Neural cell (in vitro differentiated cells): ENCODE measurements around the gene HPD.

ENCODE experiments used
- CTCF ChIP-seq: fragments of 450-650 bp; IDR thresholded peaks from 2 replicates; pipeline ENCODE4 v1.5.1; 2014; ENCODE audit warnings: antibody characterized with exemption, mild to moderate bottlenecking, moderate library complexity; ENCODE audit not compliant: poor library complexity, severe bottlenecking
- EP300 ChIP-seq: fragments of 450-650 bp; conservative IDR thresholded peaks from 2 replicates; pipeline ENCODE4 v1.6.1; 2014; ENCODE audit warnings: antibody characterized with exemption, mild to moderate bottlenecking, moderate library complexity; ENCODE audit not compliant: poor library complexity, severe bottlenecking
- EZH2 ChIP-seq: fragments of 200-600, 300-800 bp; shearing (Covaris generic), sonication (generic); IDR thresholded peaks from 2 replicates; pipeline ENCODE4 v1.6.1; 2014; ENCODE audit warnings: antibody characterized with exemption, low read length, borderline replicate concordance, mild to moderate bottlenecking; ENCODE audit not compliant: insufficient read depth, poor library complexity, severe bottlenecking
- MXI1 ChIP-seq: fragments of 450-650 bp; conservative IDR thresholded peaks from 2 replicates; pipeline ENCODE4 v1.6.1; 2014; ENCODE audit warnings: antibody characterized with exemption, mild to moderate bottlenecking; ENCODE audit not compliant: poor library complexity, severe bottlenecking
- POLR2AphosphoS5 ChIP-seq: IDR thresholded peaks from 2 replicates; pipeline ENCODE4 v1.6.1; 2012
- RAD21 ChIP-seq: fragments of 450-650 bp; conservative IDR thresholded peaks from 2 replicates; pipeline ENCODE4 v1.6.1; 2014; ENCODE audit warnings: antibody characterized with exemption, mild to moderate bottlenecking, moderate library complexity
- SMC3 ChIP-seq: fragments of 450-650 bp; conservative IDR thresholded peaks from 2 replicates; pipeline ENCODE4 v1.6.1; 2014; ENCODE audit warnings: antibody characterized with exemption, mild to moderate bottlenecking, moderate library complexity; ENCODE audit not compliant: poor library complexity
- TAF1 ChIP-seq: IDR thresholded peaks from 2 replicates; pipeline ENCODE4 v1.6.1; 2012; ENCODE audit warnings: low read depth
- TF ChIP-seq, protein P1 (sequence below): IDR thresholded peaks from 2 replicates; pipeline ENCODE4 v1.6.1; 2012; ENCODE audit warnings: borderline replicate concordance

DNA sequence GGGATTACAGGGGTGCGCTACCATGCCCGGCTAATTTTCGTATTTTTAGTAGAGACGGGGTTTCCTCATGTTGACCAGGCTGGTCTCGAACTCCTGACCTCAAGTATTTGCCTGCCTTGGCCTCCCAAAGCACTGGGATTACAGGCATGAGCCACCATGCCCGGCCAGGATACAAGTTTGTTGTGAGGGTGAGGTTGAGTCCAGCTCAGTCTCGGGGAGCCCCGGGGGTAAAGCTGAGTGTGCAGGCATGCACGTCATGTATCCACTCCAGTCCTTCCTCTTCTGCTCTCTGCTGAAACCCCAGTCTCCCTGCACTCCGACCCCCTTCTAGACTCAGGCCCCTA lies 369 bp downstream of the HPD start:
- TF ChIP-seq EP300 (no peak), SMC3 (no peak), CTCF (no peak), POLR2AphosphoS5 (no peak), EZH2 (no peak), TAF1 (no peak), MXI1 (no peak), RAD21 (no peak)
- TF ChIP-seq, protein P1, sequence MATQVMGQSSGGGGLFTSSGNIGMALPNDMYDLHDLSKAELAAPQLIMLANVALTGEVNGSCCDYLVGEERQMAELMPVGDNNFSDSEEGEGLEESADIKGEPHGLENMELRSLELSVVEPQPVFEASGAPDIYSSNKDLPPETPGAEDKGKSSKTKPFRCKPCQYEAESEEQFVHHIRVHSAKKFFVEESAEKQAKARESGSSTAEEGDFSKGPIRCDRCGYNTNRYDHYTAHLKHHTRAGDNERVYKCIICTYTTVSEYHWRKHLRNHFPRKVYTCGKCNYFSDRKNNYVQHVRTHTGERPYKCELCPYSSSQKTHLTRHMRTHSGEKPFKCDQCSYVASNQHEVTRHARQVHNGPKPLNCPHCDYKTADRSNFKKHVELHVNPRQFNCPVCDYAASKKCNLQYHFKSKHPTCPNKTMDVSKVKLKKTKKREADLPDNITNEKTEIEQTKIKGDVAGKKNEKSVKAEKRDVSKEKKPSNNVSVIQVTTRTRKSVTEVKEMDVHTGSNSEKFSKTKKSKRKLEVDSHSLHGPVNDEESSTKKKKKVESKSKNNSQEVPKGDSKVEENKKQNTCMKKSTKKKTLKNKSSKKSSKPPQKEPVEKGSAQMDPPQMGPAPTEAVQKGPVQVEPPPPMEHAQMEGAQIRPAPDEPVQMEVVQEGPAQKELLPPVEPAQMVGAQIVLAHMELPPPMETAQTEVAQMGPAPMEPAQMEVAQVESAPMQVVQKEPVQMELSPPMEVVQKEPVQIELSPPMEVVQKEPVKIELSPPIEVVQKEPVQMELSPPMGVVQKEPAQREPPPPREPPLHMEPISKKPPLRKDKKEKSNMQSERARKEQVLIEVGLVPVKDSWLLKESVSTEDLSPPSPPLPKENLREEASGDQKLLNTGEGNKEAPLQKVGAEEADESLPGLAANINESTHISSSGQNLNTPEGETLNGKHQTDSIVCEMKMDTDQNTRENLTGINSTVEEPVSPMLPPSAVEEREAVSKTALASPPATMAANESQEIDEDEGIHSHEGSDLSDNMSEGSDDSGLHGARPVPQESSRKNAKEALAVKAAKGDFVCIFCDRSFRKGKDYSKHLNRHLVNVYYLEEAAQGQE = no peak
